MM.1S (cell line): ENCODE measurements around the gene ID3.
A peak's percentile ranks its signal among the peaks of the same experiment; 100 is the strongest.

Source experiments
- DNase-seq: peaks from one replicate; pipeline ENCODE4 v3.0.0-alpha.2; 2015
- H2AFZ ChIP-seq: fragments of 300-600 bp; sonication (generic); 2 replicates; pipeline ENCODE4 v1.6.0; 2016; ENCODE audit warnings: antibody characterized with exemption, low read length
- H3F3A ChIP-seq: fragments of 300-600 bp; sonication (generic); 2 replicates; pipeline ENCODE4 v1.6.1; 2016; ENCODE audit warnings: mild to moderate bottlenecking, antibody characterized with exemption, low read length, moderate library complexity, mixed read lengths; ENCODE audit not compliant: insufficient read depth
- H3K27ac ChIP-seq: fragments of 300-600 bp; sonication (generic); 2 replicates; pipeline ENCODE4 v1.5.1; 2016; ENCODE audit warnings: mild to moderate bottlenecking, low read length
- H3K27me3 ChIP-seq: fragments of 300-600 bp; sonication (generic); replicated peaks from 2 replicates; pipeline ENCODE4 v1.6.0; 2016; ENCODE audit warnings: low read length; ENCODE audit not compliant: insufficient read depth
- H3K36me3 ChIP-seq: fragments of 300-600 bp; sonication (generic); replicated peaks from 2 replicates; pipeline ENCODE4 v1.6.1; 2016; ENCODE audit warnings: mild to moderate bottlenecking, low read length, mixed read lengths; ENCODE audit not compliant: insufficient read depth
- H3K4me1 ChIP-seq: fragments of 300-600 bp; sonication (generic); 2 replicates; pipeline ENCODE4 v1.6.1; 2016; ENCODE audit warnings: low read length, mixed read lengths
- H3K4me2 ChIP-seq: fragments of 300-600 bp; sonication (generic); 2 replicates; pipeline ENCODE4 v1.6.0; 2016; ENCODE audit warnings: low read depth, low read length
- H3K4me3 ChIP-seq: fragments of 300-600 bp; sonication (generic); 2 replicates; pipeline ENCODE4 v1.5.1; 2016; ENCODE audit warnings: low read length, mixed read lengths
- H3K79me2 ChIP-seq: fragments of 300-600 bp; sonication (generic); 2 replicates; pipeline ENCODE4 v1.6.1; 2016; ENCODE audit warnings: mixed run types, low read length, mixed read lengths
- H3K9ac ChIP-seq: fragments of 300-600 bp; sonication (generic); 2 replicates; pipeline ENCODE4 v1.6.1; 2016; ENCODE audit warnings: low read length, mixed read lengths
- H3K9me2 ChIP-seq: fragments of 300-600 bp; sonication (generic); replicated peaks from 2 replicates; pipeline ENCODE4 v1.6.1; 2016; ENCODE audit warnings: mild to moderate bottlenecking, low read length, mixed read lengths; ENCODE audit not compliant: insufficient read depth
- H3K9me3 ChIP-seq: fragments of 300-600 bp; sonication (generic); replicated peaks from 2 replicates; pipeline ENCODE4 v1.6.1; 2016; ENCODE audit warnings: mild to moderate bottlenecking, low read length, mixed read lengths; ENCODE audit not compliant: insufficient read depth
- H4K20me1 ChIP-seq: fragments of 300-600 bp; sonication (generic); 2 replicates; pipeline ENCODE4 v1.6.1; 2016; ENCODE audit warnings: mild to moderate bottlenecking, low read length, moderate library complexity, mixed read lengths; ENCODE audit not compliant: insufficient read depth
- EZH2 ChIP-seq: fragments of 300-600 bp; sonication (generic); optimal IDR thresholded peaks from 2 replicates; pipeline ENCODE3; 2017; ENCODE audit warnings: low read depth, mild to moderate bottlenecking, antibody characterized with exemption, low read length, mixed read lengths
- EZH2phosphoT487 ChIP-seq: fragments of 300-600 bp; sonication (generic); IDR thresholded peaks from 2 replicates; pipeline ENCODE4 v1.6.1; 2018; ENCODE audit warnings: antibody characterized with exemption, low read length
- TF ChIP-seq, protein P1 (sequence below): fragments of 300-600 bp; sonication (generic); IDR thresholded peaks from 2 replicates; pipeline ENCODE4 v1.5.1; 2016; ENCODE audit warnings: antibody characterized with exemption, low read length, mixed read lengths

The ID3 gene

DNA sequence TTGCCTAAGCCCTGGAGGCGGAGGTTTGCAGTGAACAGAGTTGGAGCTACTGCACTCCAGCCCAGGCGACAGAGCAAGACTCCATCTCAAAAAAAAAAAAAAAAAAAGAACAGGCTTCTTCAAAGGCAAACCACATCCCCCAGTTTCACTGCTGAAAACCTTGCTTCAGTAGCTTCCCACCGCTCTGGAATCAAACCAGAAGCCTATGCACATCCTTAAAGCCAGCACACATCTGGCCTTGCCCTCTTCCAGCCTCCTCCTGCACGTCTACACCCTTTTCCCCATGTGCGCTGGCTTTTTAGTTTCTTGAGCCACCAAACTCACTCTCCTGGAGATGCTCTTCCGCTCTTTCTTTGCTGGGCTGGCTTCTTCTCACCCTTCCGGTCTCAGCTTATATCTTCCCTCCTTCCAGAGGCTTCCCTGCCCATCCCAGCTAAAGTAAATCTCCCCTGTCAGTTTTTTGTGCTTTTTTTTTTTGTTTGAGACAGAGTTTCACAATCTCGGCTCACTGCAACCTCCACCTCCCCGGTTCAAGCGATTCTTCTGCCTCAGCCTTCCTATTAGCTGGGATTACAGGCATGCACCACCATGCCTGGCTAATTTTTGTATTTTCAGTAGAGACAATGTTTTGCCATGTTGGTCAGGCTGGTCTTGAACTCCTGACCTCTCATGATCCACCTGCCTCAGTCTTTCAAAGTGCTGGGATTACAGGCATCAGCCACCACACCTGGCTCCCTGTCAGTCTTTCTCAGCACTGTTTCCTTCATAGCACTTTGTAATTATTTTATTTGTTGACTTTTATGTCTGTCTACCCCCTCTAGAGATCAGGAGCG, 42.0 kb upstream of the ID3 start:
- Histone ChIP-seq H3K9me2 (no peaks in the 10 kb centered on the region), H3K4me1 (peaks cover 31% of the 10 kb centered on the region), H3K79me2 (no peaks in the 10 kb centered on the region), H3F3A (peaks cover 11% of the 10 kb centered on the region), H3K4me2 (peak overlapping the region; percentile 46; the same call in 1 of the 2 replicates), H3K27me3 (no peaks in the 10 kb centered on the region), H3K27ac (peak overlapping the region; percentile 32; the same call in 1 of the 2 replicates), H3K9ac (no peak overlapping the region), H3K9me3 (no peaks in the 10 kb centered on the region), H4K20me1 (no peaks in the 10 kb centered on the region), H3K4me3 (no peak overlapping the region), H2AFZ (no peak overlapping the region), H3K36me3 (no peaks in the 10 kb centered on the region)
- TF ChIP-seq EZH2phosphoT487 (no peak), EZH2 (no peak)
- TF ChIP-seq, protein P1, sequence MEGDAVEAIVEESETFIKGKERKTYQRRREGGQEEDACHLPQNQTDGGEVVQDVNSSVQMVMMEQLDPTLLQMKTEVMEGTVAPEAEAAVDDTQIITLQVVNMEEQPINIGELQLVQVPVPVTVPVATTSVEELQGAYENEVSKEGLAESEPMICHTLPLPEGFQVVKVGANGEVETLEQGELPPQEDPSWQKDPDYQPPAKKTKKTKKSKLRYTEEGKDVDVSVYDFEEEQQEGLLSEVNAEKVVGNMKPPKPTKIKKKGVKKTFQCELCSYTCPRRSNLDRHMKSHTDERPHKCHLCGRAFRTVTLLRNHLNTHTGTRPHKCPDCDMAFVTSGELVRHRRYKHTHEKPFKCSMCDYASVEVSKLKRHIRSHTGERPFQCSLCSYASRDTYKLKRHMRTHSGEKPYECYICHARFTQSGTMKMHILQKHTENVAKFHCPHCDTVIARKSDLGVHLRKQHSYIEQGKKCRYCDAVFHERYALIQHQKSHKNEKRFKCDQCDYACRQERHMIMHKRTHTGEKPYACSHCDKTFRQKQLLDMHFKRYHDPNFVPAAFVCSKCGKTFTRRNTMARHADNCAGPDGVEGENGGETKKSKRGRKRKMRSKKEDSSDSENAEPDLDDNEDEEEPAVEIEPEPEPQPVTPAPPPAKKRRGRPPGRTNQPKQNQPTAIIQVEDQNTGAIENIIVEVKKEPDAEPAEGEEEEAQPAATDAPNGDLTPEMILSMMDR: no peak
- DNase-seq: no peak

GRCh38 chr1:23600283-23600682, 41.0 kb upstream of the ID3 start:
- Histone ChIP-seq H3K9ac (no peak overlapping the region), H3K9me2 (no peaks in the 10 kb centered on the region), H3K9me3 (no peaks in the 10 kb centered on the region), H3F3A (peaks cover 11% of the 10 kb centered on the region), H3K4me2 (no peak overlapping the region), H3K4me1 (peaks cover 31% of the 10 kb centered on the region), H2AFZ (no peak overlapping the region), H3K36me3 (no peaks in the 10 kb centered on the region), H3K79me2 (no peaks in the 10 kb centered on the region), H4K20me1 (no peaks in the 10 kb centered on the region), H3K27me3 (no peaks in the 10 kb centered on the region), H3K27ac (no peak overlapping the region), H3K4me3 (no peak overlapping the region)
- DNase-seq: no peak
- TF ChIP-seq, protein P1: no peak
- TF ChIP-seq EZH2phosphoT487 (no peak), EZH2 (no peak)

DNA sequence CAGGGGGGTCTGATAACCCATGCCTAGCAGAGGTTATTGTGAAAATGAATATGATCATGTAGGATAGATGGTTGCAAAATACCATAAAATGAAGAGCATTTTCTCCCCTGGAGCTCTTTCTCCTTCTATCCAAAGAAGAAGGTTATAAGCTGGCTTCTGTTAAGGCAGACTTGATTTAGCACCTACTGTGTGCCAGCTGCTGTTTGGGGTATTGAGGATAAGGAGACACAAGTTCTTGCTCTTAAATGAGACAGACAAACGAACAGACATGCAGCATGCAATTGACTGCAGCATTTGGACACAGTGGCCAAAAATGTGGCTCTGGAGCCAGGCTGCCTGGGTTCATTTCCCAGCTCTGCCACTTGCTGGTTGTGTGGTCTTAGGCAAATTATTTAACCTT, 39.8 kb upstream of the ID3 start:
- Histone ChIP-seq H3K9me2 (no peaks in the 10 kb centered on the region), H3K9ac (no peak overlapping the region), H3K4me3 (no peak overlapping the region), H3K27ac (no peak overlapping the region), H4K20me1 (no peaks in the 10 kb centered on the region), H3K36me3 (no peaks in the 10 kb centered on the region), H3K4me2 (no peak overlapping the region), H3K27me3 (no peaks in the 10 kb centered on the region), H3K9me3 (no peaks in the 10 kb centered on the region), H3K4me1 (peaks cover 37% of the 10 kb centered on the region), H3K79me2 (no peaks in the 10 kb centered on the region), H3F3A (peaks cover 11% of the 10 kb centered on the region), H2AFZ (no peak overlapping the region)
- TF ChIP-seq EZH2: no peak
- no peak for TF ChIP-seq EZH2phosphoT487
- TF ChIP-seq, protein P1: no peak
- DNase-seq: no peak
